Brain pericyte (primary cell): ENCODE data around the gene MAP4K3.
A peak's percentile ranks its signal among the peaks of the same experiment; 100 is the strongest.
"Not testable (repeated sequence)": the region's sequence is repeated elsewhere in the genome, so short reads cannot be mapped to it uniquely, and the experiment has no call there.

Experiments used
- DNase-seq: peaks from one replicate; pipeline ENCODE4 v3.0.0-alpha.2; 2012; ENCODE audit warnings: low read depth, low spot score

The MAP4K3 gene

GRCh38 chr2:39409697-39410389, 27.2 kb downstream of the MAP4K3 start:
- no peak for DNase-seq

GRCh38 chr2:39408351-39409136, 28.5 kb downstream of the MAP4K3 start:
- DNase-seq, result no peak

GRCh38 chr2:39407516-39408296, 29.4 kb downstream of the MAP4K3 start:
- no peak for DNase-seq

- DNase-seq, result no peak
Observed at GRCh38 chr2:39405364-39405763, 31.7 kb downstream of the MAP4K3 start.

GRCh38 chr2:39403311-39403710, 33.8 kb downstream of the MAP4K3 start:
- DNase-seq, result no peak

GRCh38 chr2:39401319-39401718, 35.8 kb downstream of the MAP4K3 start:
- DNase-seq, result no peak

- DNase-seq, result no peak
Observed at GRCh38 chr2:39399570-39399969, 37.5 kb downstream of the MAP4K3 start.

GRCh38 chr2:39395313-39395712, 41.8 kb downstream of the MAP4K3 start:
- DNase-seq, result no peak

GRCh38 chr2:39394516-39394961, 42.5 kb downstream of the MAP4K3 start:
- no peak for DNase-seq

GRCh38 chr2:39392672-39393071, 44.4 kb downstream of the MAP4K3 start:
- no peak for DNase-seq

- no peak for DNase-seq
Observed at GRCh38 chr2:39390216-39390615, 46.9 kb downstream of the MAP4K3 start.

- no peak for DNase-seq
Observed at GRCh38 chr2:39386064-39386463, 51.0 kb downstream of the MAP4K3 start.

- DNase-seq, result no peak
Observed at GRCh38 chr2:39385172-39385571, 51.9 kb downstream of the MAP4K3 start.

GRCh38 chr2:39384071-39384470, 53.0 kb downstream of the MAP4K3 start:
- not testable (repeated sequence) for DNase-seq

GRCh38 chr2:39383146-39383545, 53.9 kb downstream of the MAP4K3 start:
- DNase-seq, result no peak

- DNase-seq, result no peak
Observed at GRCh38 chr2:39381653-39382052, 55.4 kb downstream of the MAP4K3 start.

GRCh38 chr2:39380525-39381150, 56.4 kb downstream of the MAP4K3 start:
- no peak for DNase-seq

- peak; percentile 8 for DNase-seq
Observed at GRCh38 chr2:39379643-39380524, 57.2 kb downstream of the MAP4K3 start.

GRCh38 chr2:39378968-39379367, 58.1 kb downstream of the MAP4K3 start:
- no peak for DNase-seq

GRCh38 chr2:39377226-39377939, 59.7 kb downstream of the MAP4K3 start:
- DNase-seq, result no peak
